HG02840 (cell line): ENCODE measurements around the gene SLC25A23.
"Not testable (repeated sequence)": the region's sequence is repeated elsewhere in the genome, so short reads cannot be mapped to it uniquely, and the experiment has no call there.

Source experiments
- ATAC-seq: cut with Tn5 transposase; IDR thresholded peaks from one replicate; pipeline ENCODE4 v1.9.1; 2021; ENCODE audit warnings: mild to moderate bottlenecking, moderate library complexity, moderate number of reproducible peaks; ENCODE audit not compliant: unreplicated experiment, low FRiP score

SLC25A23 gene

GRCh38 chr19:6459262-6460098, at the start of gene SLC25A23:
Gene SLC25A23, minus strand, starts transcription at chr19:6459792. Its CDS starts 164 bp downstream, at chr19:6459628.
- ATAC-seq = peak; percentile 29

GRCh38 chr19:6508028-6508771, 48.6 kb upstream of the SLC25A23 start:
- ATAC-seq = not testable (repeated sequence)

GRCh38 chr19:6503407-6504201, 44.0 kb upstream of the SLC25A23 start:
- no peak for ATAC-seq

DNA sequence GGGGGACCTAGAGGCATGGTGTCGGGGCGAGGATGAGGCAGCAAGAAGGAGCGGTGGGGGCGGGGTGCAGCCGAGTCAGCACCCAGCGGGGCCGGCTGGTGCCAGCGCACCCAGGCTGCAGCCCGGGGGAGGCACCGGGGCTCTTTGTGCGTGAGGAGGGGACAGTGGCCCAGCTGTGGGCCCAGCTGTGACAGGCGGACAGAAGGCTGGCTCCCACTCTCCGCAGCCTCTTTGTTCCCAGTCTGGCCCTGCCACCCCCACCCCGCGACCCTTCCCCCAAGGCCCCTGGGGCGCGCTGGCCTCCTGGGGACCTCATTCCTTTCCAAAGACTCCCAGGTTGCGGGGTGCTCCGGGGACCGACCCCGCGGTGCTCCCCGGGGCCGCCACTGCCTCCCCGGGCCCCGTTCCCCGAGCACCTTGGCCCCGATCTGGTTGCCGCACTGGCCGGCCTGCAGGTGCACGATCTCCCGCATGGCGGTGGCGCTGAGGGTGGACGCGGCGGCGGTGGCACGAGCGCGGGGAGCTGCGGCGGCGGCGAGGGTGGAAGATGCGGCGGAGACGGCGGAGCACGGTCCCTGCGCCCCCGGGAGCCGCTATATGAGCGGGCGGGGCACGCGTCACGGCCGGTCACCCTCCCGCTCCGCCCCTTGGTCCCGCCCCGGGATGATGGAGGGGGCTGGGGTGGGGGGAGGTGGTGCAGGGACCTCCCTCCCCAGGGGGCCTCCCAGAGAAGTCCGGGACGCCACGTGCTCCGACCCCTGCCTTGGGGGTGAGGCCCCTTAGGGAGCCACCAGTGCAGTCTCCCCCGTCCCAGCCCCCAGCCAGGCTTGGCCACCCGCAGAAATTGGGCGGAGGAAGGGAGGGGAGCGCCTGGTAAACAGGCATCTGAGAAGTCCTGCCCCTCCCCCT, 42.4 kb upstream of the SLC25A23 start, which contains the start of gene TUBB4A:
Gene TUBB4A, minus strand, starts transcription at position 570 of the 909 bp plus-strand sequence. Its CDS starts 97 bp downstream, at position 473.
- no peak for ATAC-seq

- ATAC-seq = no peak
Observed at GRCh38 chr19:6500837-6501739, 41.5 kb upstream of the SLC25A23 start.

DNA sequence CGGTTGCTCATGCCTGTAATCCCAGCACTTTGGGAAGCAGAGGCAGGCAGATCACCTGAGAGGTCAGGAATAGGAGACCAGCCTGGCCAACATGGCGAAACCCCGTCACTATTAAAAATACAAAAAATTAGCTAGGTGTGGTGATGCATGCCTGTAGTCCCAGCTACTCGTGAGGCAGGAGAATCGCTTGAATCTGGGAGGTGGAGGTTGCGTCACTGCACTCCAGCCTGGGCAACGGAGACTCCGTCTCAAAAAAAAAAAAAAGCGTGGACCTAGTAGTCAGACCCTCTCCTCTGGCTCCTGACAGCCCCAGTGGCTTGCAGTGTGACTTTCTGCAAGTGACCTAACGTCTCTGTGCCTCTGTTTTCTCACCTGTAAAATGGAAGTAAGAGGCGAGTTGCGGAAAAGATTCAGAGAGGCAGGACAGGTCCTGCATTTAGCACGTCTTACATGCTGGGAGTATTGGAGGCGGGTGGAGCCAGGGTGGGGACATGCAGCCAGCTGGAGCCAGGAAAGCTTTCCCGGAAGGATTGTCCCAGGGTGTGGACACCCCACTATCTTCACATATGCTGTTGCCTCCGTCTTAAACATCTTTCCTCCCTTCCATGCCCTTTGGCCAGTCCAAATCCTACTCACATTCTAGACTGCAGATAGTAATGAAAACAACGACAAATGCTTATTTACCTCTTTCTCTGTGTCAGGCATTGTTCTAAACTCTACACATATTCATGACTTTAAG, 39.6 kb upstream of the SLC25A23 start:
- no peak for ATAC-seq

DNA sequence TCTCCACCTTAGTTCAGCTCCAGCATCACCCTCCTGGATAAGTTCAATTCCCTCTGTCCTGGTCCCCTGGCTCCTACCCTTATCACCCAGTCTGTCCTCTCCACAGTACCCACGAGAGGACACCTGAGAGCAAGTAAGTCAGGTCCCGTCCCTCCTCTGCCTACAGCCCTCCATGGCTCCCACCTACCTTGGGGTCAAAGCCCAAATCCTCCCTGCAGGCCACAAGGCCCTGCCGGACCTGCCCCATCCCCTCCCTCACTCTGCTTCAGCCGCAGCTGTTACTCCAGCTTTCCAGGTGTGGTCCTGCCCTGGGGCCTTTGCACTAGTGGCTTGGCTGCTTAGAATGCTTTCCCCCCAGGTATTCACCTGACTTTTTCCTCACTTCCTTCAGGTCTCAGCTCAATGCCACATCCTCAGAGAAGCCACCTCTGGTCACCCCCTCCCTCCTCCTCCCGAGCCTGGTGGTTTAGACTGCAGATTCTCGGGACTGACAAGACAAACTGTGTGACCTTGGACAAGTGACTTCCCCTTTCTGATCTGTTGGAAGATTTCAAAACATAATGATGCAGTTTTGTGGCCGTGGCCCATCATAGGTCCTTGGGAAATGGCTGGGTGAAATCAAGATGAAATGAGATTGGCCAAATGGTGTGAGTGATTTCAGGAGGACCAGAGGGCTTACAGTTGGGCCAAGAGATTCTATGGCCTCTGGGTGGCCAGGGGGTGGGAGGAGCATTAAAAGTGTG, 38.9 kb upstream of the SLC25A23 start:
- no peak for ATAC-seq

DNA sequence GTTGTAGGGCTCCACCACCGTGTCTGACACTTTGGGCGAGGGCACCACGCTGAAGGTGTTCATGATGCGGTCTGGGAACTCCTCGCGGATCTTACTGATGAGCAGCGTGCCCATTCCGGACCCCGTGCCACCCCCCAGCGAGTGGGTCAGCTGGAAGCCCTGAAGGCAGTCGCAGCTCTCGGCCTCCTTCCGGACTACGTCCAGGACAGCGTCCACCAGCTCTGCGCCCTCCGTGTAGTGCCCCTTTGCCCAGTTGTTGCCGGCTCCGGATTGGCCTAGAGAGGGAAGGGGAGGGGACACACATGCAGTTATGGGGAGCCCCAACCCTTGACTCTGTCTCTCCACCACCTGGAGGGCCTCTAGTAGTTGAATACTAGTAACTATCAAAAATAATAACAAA, 36.4 kb upstream of the SLC25A23 start:
- no peak for ATAC-seq

GRCh38 chr19:6494438-6495036, 34.9 kb upstream of the SLC25A23 start:
- ATAC-seq = no peak

GRCh38 chr19:6491802-6492592, 32.4 kb upstream of the SLC25A23 start:
- ATAC-seq = no peak

DNA sequence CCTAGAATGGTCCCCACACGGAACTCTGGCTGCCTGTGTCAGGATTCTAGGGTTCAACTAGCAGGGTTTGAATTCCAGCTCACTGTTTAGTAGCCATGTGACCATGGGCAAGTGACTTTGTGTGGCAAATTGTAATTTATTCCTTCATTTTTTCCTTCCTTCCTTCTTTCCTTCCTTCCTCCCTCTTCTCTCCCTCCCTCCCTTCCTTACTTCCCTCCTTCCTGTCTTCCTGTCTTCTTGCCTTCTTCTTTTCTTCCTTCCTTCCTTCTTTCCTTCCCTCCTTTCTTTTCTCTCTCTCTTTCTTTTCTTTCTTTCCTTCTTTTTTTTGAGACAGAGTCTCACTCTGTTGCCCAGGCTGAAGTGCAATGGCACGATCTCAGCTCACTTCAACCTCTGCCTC, 30.5 kb upstream of the SLC25A23 start:
- ATAC-seq = no peak

DNA sequence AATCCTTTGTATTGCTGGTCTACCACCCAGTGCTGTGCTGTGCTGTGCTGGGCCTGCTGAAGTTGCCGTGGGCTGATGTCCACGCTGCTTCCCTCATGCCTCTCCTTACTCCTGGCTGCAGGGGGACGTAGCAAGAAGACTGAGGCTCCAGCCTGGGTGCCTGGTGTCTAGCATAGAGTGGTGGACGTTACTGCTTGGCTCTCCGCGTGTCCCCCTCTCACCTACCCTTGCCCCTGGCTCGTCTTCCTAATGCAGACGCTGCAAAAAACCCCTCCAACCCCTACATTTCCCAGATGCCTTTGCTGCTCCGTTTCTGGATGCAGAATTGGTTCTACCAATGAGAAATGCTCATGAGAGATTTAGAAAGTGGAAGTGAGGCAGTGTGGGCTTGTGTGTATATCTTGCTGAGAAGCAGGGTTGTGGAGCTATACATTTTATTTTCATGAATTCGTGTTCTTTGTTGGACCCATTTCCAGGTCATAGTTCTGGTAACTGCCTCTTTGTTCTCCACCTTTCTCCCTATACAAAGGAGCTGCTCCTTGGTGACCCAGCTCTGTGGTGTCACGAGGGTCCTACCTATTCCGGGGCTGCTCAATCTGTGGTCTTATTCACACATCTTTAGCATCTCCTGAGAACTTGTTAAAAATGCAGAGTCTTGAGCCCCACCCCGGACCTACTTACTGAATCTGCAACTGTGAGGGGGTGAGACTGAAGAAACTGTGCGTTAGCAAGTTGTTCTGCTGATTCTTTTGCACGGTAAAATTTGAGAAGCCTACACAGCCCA, 29.9 kb upstream of the SLC25A23 start:
- ATAC-seq = no peak

GRCh38 chr19:6484831-6485230, 25.2 kb upstream of the SLC25A23 start:
- ATAC-seq = no peak

GRCh38 chr19:6484230-6484629, 24.6 kb upstream of the SLC25A23 start:
- no peak for ATAC-seq

DNA sequence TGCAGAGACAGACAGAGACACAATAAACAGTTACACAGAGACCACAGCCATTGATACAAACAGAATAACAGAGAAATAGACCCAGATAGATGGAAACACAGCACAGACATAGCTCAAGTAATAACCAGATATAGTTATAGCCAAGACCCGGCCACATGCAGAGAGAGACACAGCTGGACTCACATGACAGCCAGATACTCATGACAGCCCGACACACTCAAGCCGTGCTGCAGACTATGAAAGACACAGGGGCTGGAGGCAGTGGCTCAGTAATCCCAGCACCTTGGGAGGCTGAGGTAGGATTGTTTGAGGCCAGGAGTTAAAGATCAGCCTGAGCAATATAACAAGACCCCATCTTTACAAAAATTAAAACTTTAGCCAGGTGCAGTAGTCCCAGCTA, 23.6 kb upstream of the SLC25A23 start:
- no peak for ATAC-seq

- no peak for ATAC-seq
Observed at GRCh38 chr19:6482343-6482686, 22.7 kb upstream of the SLC25A23 start.
